AML-193 (cell line): ENCODE results near the gene GALNT17.
"Not testable (repeated sequence)": the region's sequence is repeated elsewhere in the genome, so short reads cannot be mapped to it uniquely, and the experiment has no call there.

Source experiments
- DNase-seq, 2 experiments: peaks; one replicate each; lab custom pipeline; 2025; lab: John Stamatoyannopoulos, UW

The GALNT17 gene

GRCh38 chr7:71236230-71237105 is 104.5 kb downstream of the GALNT17 start:
- no peak for DNase-seq

GRCh38 chr7:71237945-71238344 is 106.0 kb downstream of the GALNT17 start:
- DNase-seq: no peak

- DNase-seq: no peak
Observed at GRCh38 chr7:71238581-71239295, 106.8 kb downstream of the GALNT17 start.

GRCh38 chr7:71239586-71240268 is 107.8 kb downstream of the GALNT17 start:
- DNase-seq: no peak

GRCh38 chr7:71243736-71244410 is 111.9 kb downstream of the GALNT17 start:
- DNase-seq: no peak

- DNase-seq: no peak
Observed at GRCh38 chr7:71245038-71245437, 113.1 kb downstream of the GALNT17 start.

GRCh38 chr7:71251706-71252105 is 119.8 kb downstream of the GALNT17 start:
- DNase-seq: no peak

- no peak for DNase-seq
Observed at GRCh38 chr7:71254751-71255150, 122.8 kb downstream of the GALNT17 start.

GRCh38 chr7:71255537-71256178 is 123.7 kb downstream of the GALNT17 start:
- no peak for DNase-seq

- DNase-seq: no peak
Observed at GRCh38 chr7:71261066-71261465, 129.1 kb downstream of the GALNT17 start.

- not testable (repeated sequence) for DNase-seq
Observed at GRCh38 chr7:71262834-71263233, 130.9 kb downstream of the GALNT17 start.

GRCh38 chr7:71264005-71264404 is 132.1 kb downstream of the GALNT17 start:
- DNase-seq: no peak

- no peak for DNase-seq
Observed at GRCh38 chr7:71266912-71267311, 135.0 kb downstream of the GALNT17 start.

GRCh38 chr7:71267734-71268469 is 136.0 kb downstream of the GALNT17 start:
- DNase-seq: no peak

- no peak for DNase-seq
Observed at GRCh38 chr7:71270558-71270957, 138.6 kb downstream of the GALNT17 start.

- no peak for DNase-seq
Observed at GRCh38 chr7:71271203-71271602, 139.3 kb downstream of the GALNT17 start.

GRCh38 chr7:71272509-71273490 is 140.9 kb downstream of the GALNT17 start:
- DNase-seq: no peak

- no peak for DNase-seq
Observed at GRCh38 chr7:71278257-71278656, 146.3 kb downstream of the GALNT17 start.

GRCh38 chr7:71281261-71281660 is 149.3 kb downstream of the GALNT17 start:
- DNase-seq: no peak

- no peak for DNase-seq
Observed at GRCh38 chr7:71283802-71284201, 151.9 kb downstream of the GALNT17 start.
